ENCODE measurements around the gene RBBP8NL.

The RBBP8NL gene

DNA sequence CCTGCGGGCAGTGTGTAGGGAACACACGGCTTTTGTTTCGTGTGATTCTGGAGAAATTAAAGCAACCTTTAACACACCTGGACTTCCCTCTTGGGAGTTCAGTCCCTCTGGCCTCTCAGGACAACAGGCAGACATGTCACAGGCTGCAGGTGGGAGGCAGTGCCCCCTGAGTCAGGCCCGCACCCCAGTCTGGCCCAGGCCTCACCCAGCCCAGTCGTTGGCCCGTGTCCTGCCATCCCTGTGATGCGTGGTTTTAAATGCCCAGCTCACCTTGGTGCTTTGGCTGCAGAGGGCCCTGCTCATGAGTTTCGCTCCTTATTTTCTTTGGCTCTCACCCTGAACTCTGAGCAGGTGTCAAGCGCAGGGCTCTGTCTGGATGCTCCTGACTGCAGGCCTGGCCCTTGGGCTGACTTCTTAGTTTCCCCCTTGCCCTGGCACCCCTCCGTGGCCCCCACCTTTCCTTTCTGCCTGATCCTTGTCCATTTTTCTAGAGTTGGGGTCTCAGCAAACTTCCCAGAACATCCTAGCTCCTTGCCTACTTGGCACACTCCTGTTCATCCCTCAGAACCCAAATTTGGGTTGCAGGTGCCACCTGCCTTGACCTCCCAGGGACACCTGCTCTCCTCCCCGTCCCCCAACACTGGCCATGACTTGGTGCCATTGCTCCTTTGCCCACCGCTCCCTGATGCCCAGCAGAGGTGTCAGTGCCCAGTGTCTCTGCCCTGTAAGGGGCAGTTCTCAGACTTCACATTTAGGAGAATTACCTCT is 18.1 kb downstream of the RBBP8NL start:
- H3K36me3 ChIP-seq (ENCODE audit: control insufficient read depth in 1 of 2, insufficient read depth in 2 of 2, low read length in 2 of 2) = peaks cover 0 to 6% of the 10 kb centered on the region in 2 experiments
- H2AK5ac ChIP-seq (ENCODE audit: low read length) = no peak overlapping the region
- no CpG with 5 or more reads among the region's 12 CpGs for WGBS (ENCODE audit: extremely low coverage, insufficient coverage, insufficient read length)
- no peak for DNase-seq
- no peak overlapping the region for H3K14ac ChIP-seq (ENCODE audit: low read length)
- H3K23ac ChIP-seq (ENCODE audit: low read length) = no peak overlapping the region
- H3K4me3 ChIP-seq (ENCODE audit: low read depth, low read length) = no peak overlapping the region
- no peak overlapping the region for H3K9ac ChIP-seq (ENCODE audit: low read length)
- no peak overlapping the region for H3K4ac ChIP-seq (ENCODE audit: low read depth, low read length)
- no peak overlapping the region for H3K4me2 ChIP-seq (ENCODE audit: low read length)
- no peak overlapping the region for H2BK12ac ChIP-seq (ENCODE audit: low read length)
- no peak overlapping the region for H3K27ac ChIP-seq (ENCODE audit: low read depth, low read length)
- no peak overlapping the region for H2BK5ac ChIP-seq (ENCODE audit: low read depth, low read length, poor library complexity)
- no peak overlapping the region for H4K12ac ChIP-seq (ENCODE audit: low read depth, low read length)
- no peak overlapping the region for H4K8ac ChIP-seq (ENCODE audit: low read depth, low read length)
- no peak overlapping the region for H4K91ac ChIP-seq (ENCODE audit: low read depth, low read length)
- H3K18ac ChIP-seq (ENCODE audit: low read length) = no peak overlapping the region
- H3K79me2 ChIP-seq (ENCODE audit: control insufficient read depth, insufficient read depth, low read length, poor library complexity) = no peaks in the 10 kb centered on the region
- peaks cover 4% of the 10 kb centered on the region for H3K9me3 ChIP-seq (ENCODE audit: insufficient read depth, low read depth, low read length)
- H2BK120ac ChIP-seq (ENCODE audit: insufficient read depth, low read length, poor library complexity) = no peak overlapping the region
- H3K4me1 ChIP-seq (ENCODE audit: control insufficient read depth in 1 of 2, insufficient read depth in 2 of 2, low read length in 2 of 2) = peaks cover 6 to 14% of the 10 kb centered on the region in 2 experiments
- H2AFZ ChIP-seq (ENCODE audit: insufficient read depth, low read length, poor library complexity) = no peak overlapping the region
- H3K27me3 ChIP-seq (ENCODE audit: insufficient read depth, low read length) = no peaks in the 10 kb centered on the region
- peaks cover 3% of the 10 kb centered on the region for H3K79me1 ChIP-seq (ENCODE audit: low read length)

DNA sequence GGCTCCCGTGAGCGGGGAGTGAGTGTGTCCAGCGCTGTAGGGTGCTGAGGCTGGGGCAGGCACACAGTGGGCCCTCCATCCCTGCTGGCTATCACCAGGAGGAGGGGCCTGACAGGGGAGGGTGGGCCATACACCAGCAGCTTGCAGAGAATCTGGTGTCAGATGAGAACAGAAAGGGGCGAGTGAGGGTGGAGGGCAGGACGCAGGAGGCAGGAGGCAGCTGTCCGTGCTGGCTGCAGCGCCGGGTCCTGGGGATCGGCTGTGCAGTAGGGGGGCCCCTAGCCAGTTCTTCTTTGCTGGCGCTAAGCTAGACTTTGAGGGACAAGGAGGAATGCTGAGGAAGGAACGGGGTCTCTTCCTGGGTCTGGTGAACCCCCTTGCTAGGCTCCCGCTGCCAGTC is 18.7 kb downstream of the RBBP8NL start:
- H3K18ac ChIP-seq (ENCODE audit: low read length) = no peak overlapping the region
- no CpG with 5 or more reads among the region's 12 CpGs for WGBS (ENCODE audit: extremely low coverage, insufficient coverage, insufficient read length)
- no peak overlapping the region for H4K12ac ChIP-seq (ENCODE audit: low read depth, low read length)

DNA sequence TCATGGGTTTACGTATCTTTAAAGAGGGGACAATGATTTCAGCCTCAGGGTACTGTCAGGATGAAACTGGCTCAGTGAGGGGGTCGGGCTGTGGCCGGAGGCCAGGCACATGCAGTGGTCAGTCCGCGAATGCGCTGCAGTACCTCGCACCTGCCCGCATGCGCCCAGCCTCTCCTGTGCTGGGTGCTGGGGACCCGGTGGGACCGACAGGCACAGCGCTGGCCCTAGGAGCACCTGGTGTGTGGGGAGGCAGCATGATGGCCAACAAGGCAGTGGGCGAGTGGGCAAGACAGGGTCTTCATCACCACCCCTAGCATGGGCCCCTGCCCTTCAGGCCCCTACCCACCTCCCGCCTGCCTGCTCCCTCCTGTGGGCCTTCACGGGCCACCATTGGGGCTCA is 19.3 kb downstream of the RBBP8NL start:
- no CpG with 5 or more reads among the region's 15 CpGs for WGBS (ENCODE audit: extremely low coverage, insufficient coverage, insufficient read length)

More for the DNA sequence above, 18.7 kb downstream of the RBBP8NL start:
- no peak overlapping the region for H2BK12ac ChIP-seq (ENCODE audit: low read length)
- no peak overlapping the region for H3K4me3 ChIP-seq (ENCODE audit: low read depth, low read length)
- H3K9me3 ChIP-seq (ENCODE audit: insufficient read depth, low read depth, low read length) = peaks cover 4% of the 10 kb centered on the region
- no peaks in the 10 kb centered on the region for H3K79me2 ChIP-seq (ENCODE audit: control insufficient read depth, insufficient read depth, low read length, poor library complexity)
- H3K27ac ChIP-seq (ENCODE audit: low read depth, low read length) = no peak overlapping the region
- peaks cover 0 to 6% of the 10 kb centered on the region in 2 experiments for H3K36me3 ChIP-seq (ENCODE audit: control insufficient read depth in 1 of 2, insufficient read depth in 2 of 2, low read length in 2 of 2)
- peaks cover 3% of the 10 kb centered on the region for H3K79me1 ChIP-seq (ENCODE audit: low read length)
- H2AK5ac ChIP-seq (ENCODE audit: low read length) = no peak overlapping the region
- H3K9ac ChIP-seq (ENCODE audit: low read length) = no peak overlapping the region
- no peak overlapping the region for H3K23ac ChIP-seq (ENCODE audit: low read length)
- H3K4ac ChIP-seq (ENCODE audit: low read depth, low read length) = no peak overlapping the region
- no peak overlapping the region for H2BK120ac ChIP-seq (ENCODE audit: insufficient read depth, low read length, poor library complexity)
- no peak overlapping the region for H2BK5ac ChIP-seq (ENCODE audit: low read depth, low read length, poor library complexity)
- no peaks in the 10 kb centered on the region for H3K27me3 ChIP-seq (ENCODE audit: insufficient read depth, low read length)
- H3K4me1 ChIP-seq (ENCODE audit: control insufficient read depth in 1 of 2, insufficient read depth in 2 of 2, low read length in 2 of 2) = peaks cover 6 to 14% of the 10 kb centered on the region in 2 experiments
- H3K14ac ChIP-seq (ENCODE audit: low read length) = no peak overlapping the region
- H2AFZ ChIP-seq (ENCODE audit: insufficient read depth, low read length, poor library complexity) = no peak overlapping the region
- no peak overlapping the region for H3K4me2 ChIP-seq (ENCODE audit: low read length)
- no peak for DNase-seq
- H4K91ac ChIP-seq (ENCODE audit: low read depth, low read length) = no peak overlapping the region
- H4K8ac ChIP-seq (ENCODE audit: low read depth, low read length) = no peak overlapping the region

DNA sequence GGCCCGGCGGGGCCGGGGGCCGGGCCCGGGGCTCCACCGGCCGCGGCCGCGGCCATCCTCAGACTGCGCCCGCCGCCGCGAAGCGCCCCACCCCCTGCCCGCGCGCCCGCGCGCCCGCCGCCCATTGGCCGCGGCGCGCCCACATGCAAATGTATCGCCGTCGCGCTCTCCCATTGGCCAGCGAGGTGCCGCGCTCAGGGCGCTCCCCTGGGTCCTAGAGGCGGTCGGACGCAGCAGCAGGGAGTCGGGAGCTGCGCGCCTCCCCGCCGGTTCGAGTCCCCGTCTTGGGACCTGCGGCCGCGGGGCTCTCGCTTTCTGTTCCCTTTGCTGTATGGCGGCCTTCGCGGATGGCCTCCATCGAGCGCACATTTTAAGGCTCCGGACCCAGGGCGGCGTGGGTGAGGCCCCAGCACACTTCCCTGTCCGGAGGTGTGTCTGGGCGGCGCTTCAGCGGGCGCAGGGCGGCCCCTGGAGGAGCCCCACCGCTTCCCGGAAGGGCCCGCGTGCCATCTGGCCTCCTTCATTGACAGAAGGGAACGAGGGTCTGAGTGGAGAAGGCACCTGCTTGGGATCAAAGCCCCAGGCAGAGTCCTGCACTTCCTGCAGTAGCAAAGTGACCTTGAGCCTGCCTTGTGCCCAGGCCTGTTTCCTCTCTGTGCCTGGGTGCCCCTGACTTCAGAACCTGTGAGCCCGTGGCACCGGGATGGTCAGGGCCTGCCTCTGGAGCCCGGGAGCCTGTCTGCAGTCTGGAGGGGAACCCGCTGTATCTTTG is 19.9 kb downstream of the RBBP8NL start, which contains the start of gene CABLES2:
TSS of gene CABLES2 (minus strand) at position 65 of the 772 bp plus-strand sequence. CDS start at position 56, 9 bp downstream.
- Histone ChIP-seq H2BK120ac (ENCODE audit: insufficient read depth, low read length, poor library complexity) (peak within 1 kb of the TSS; percentile 29), H2BK5ac (ENCODE audit: low read depth, low read length, poor library complexity) (no peak within 1 kb of the TSS), H3K4me1 (ENCODE audit: control insufficient read depth in 1 of 2, insufficient read depth in 2 of 2, low read length in 2 of 2) (peaks cover 6 to 14% of the 10 kb centered on the region in 2 experiments), H3K18ac (ENCODE audit: low read length) (peak within 1 kb of the TSS; percentile 22), H3K4ac (ENCODE audit: low read depth, low read length) (peak within 1 kb of the TSS; percentile 40), H3K79me2 (ENCODE audit: control insufficient read depth, insufficient read depth, low read length, poor library complexity) (no peaks in the 10 kb centered on the region), H2AK5ac (ENCODE audit: low read length) (peak within 1 kb of the TSS; percentile 40), H3K14ac (ENCODE audit: low read length) (peak within 1 kb of the TSS; percentile 47), H3K36me3 (ENCODE audit: control insufficient read depth in 1 of 2, insufficient read depth in 2 of 2, low read length in 2 of 2) (peaks cover 2 to 6% of the 10 kb centered on the region in 2 experiments), H3K4me2 (ENCODE audit: low read length) (peak within 1 kb of the TSS; percentile 81), H3K4me3 (ENCODE audit: low read depth, low read length) (peak within 1 kb of the TSS; percentile 74), H3K23ac (ENCODE audit: low read length) (no peak within 1 kb of the TSS), H4K91ac (ENCODE audit: low read depth, low read length) (peak within 1 kb of the TSS; percentile 45), H3K9me3 (ENCODE audit: insufficient read depth, low read depth, low read length) (peaks cover 4% of the 10 kb centered on the region), H3K27ac (ENCODE audit: low read depth, low read length) (no peak within 1 kb of the TSS), H4K12ac (ENCODE audit: low read depth, low read length) (peak within 1 kb of the TSS; percentile 2), H4K8ac (ENCODE audit: low read depth, low read length) (peak within 1 kb of the TSS; percentile 47), H2BK12ac (ENCODE audit: low read length) (no peak within 1 kb of the TSS), H3K27me3 (ENCODE audit: insufficient read depth, low read length) (no peaks in the 10 kb centered on the region), H3K79me1 (ENCODE audit: low read length) (peaks cover 3% of the 10 kb centered on the region), H2AFZ (ENCODE audit: insufficient read depth, low read length, poor library complexity) (peak within 1 kb of the TSS; percentile 78), H3K9ac (ENCODE audit: low read length) (peak within 1 kb of the TSS; percentile 70)
- peak; percentile 91 to 95 for DNase-seq
- WGBS (ENCODE audit: extremely low coverage, insufficient coverage, insufficient read length) = no CpG with 5 or more reads among the region's 73 CpGs

More for the DNA sequence above, 19.3 kb downstream of the RBBP8NL start:
- no peak for DNase-seq
- no peak overlapping the region for H3K14ac ChIP-seq (ENCODE audit: low read length)
- H2BK12ac ChIP-seq (ENCODE audit: low read length) = no peak overlapping the region
- H3K4me3 ChIP-seq (ENCODE audit: low read depth, low read length) = no peak overlapping the region
- no peak overlapping the region for H3K4me2 ChIP-seq (ENCODE audit: low read length)
- peaks cover 0 to 7% of the 10 kb centered on the region in 2 experiments for H3K36me3 ChIP-seq (ENCODE audit: control insufficient read depth in 1 of 2, insufficient read depth in 2 of 2, low read length in 2 of 2)
- no peak overlapping the region for H3K9ac ChIP-seq (ENCODE audit: low read length)
- peaks cover 6 to 14% of the 10 kb centered on the region in 2 experiments for H3K4me1 ChIP-seq (ENCODE audit: control insufficient read depth in 1 of 2, insufficient read depth in 2 of 2, low read length in 2 of 2)
- no peaks in the 10 kb centered on the region for H3K79me2 ChIP-seq (ENCODE audit: control insufficient read depth, insufficient read depth, low read length, poor library complexity)
- H4K8ac ChIP-seq (ENCODE audit: low read depth, low read length) = no peak overlapping the region
- no peaks in the 10 kb centered on the region for H3K27me3 ChIP-seq (ENCODE audit: insufficient read depth, low read length)
- peaks cover 4% of the 10 kb centered on the region for H3K9me3 ChIP-seq (ENCODE audit: insufficient read depth, low read depth, low read length)
- H3K18ac ChIP-seq (ENCODE audit: low read length) = no peak overlapping the region
- H3K4ac ChIP-seq (ENCODE audit: low read depth, low read length) = no peak overlapping the region
- no peak overlapping the region for H3K27ac ChIP-seq (ENCODE audit: low read depth, low read length)
- no peak overlapping the region for H4K12ac ChIP-seq (ENCODE audit: low read depth, low read length)
- H2AFZ ChIP-seq (ENCODE audit: insufficient read depth, low read length, poor library complexity) = no peak overlapping the region
- H4K91ac ChIP-seq (ENCODE audit: low read depth, low read length) = no peak overlapping the region
- no peak overlapping the region for H2AK5ac ChIP-seq (ENCODE audit: low read length)
- no peak overlapping the region for H3K23ac ChIP-seq (ENCODE audit: low read length)
- no peak overlapping the region for H2BK5ac ChIP-seq (ENCODE audit: low read depth, low read length, poor library complexity)
- H3K79me1 ChIP-seq (ENCODE audit: low read length) = peaks cover 3% of the 10 kb centered on the region
- no peak overlapping the region for H2BK120ac ChIP-seq (ENCODE audit: insufficient read depth, low read length, poor library complexity)
